HG02840 (cell line): ENCODE measurements around the gene FAM149B1.

Experiments
- ATAC-seq: cut with Tn5 transposase; IDR thresholded peaks from one replicate; pipeline ENCODE4 v1.9.1; 2021; ENCODE audit warnings: mild to moderate bottlenecking, moderate library complexity, moderate number of reproducible peaks; ENCODE audit not compliant: unreplicated experiment, low FRiP score

The FAM149B1 gene

DNA sequence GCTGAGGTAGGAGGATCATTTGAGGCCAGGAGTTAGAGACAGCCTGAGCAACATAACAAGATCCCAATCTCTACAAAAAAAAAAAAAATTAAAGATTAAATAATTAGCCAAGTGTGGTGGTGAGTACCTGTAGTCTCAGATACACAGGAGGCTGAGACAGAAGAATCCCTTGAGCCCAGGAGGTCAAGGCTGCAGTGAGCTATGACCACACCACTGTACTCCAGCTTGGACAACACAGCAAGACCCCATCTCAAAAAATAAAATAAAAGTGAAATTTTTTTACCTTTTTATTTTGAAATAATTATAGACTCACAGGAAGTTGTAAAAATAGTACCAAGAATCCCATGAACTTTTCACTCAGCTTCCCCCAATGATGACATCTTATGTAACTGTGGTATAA is 4.9 kb downstream of the FAM149B1 start:
- ATAC-seq, result no peak

- no peak for ATAC-seq
These were observed 6.4 kb downstream of the FAM149B1 start for GRCh38 chr10:73174148-73174925.

GRCh38 chr10:73182568-73182967 is 14.6 kb downstream of the FAM149B1 start:
- no peak for ATAC-seq

DNA sequence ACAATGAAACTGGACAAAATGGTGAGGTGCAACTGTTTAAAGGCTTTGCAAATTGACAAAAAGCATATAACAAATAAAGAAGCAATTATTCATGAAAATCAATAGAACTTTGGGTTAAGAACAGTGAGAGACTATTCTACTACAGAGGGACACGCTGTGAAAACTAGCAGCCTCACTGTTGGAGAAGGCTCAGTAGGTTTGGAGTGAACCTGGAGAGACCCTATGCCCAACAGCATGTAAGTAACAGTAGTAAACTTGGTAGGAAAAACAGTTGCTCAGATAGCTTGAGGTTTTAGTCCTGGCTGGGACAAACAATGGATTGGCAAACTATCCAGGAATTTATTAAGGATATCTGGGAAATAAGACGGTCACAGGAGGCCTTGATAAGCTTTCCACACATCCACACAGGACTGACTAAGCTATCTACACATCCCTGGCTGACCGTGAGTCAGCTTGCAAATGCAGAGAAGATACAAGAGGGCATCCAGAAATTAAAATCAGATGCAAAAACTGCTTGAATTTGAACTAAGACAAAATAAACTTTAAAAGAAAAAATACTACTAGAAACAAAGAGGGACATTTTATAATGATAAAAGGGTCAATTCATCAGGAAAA is 15.9 kb downstream of the FAM149B1 start:
- no peak for ATAC-seq

DNA sequence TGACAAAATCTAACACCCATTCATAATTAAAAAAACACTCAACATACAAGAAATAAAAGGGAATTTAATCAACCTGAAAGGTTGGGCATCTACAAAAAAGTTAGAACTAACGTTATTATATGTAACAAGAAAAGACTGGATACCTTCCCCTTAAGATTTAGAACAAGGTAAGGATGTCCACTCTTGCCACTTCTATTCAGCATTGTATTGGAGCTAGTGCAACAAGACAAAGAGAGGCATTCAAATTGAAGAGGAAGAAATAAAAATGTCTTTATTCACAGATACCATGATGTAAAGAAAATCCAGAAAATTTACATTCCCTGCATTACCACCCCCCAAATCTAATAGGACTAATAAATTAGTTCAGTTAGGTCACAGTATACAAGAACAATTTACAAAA is 18.3 kb downstream of the FAM149B1 start:
- ATAC-seq, result no peak

GRCh38 chr10:73190188-73190587 is 22.3 kb downstream of the FAM149B1 start:
- ATAC-seq, result no peak

DNA sequence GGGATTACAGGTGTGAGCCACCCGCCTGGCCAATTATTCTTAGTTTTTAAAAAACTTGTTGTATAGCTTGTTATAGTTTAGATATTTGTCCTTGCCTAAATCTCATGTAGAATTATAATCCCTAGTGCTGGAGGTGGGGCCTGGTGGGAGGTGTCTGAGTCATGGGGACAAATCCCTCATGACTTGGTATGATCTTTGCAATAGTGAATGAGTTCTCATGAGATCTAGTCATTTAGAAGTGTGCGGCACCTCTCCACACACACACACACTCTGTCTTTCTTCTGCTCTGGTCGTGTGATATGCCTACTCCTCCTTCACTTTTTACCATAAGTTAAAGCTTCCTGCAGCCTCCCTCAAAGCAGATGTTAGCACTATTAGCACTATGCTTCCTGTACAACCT is 37.2 kb downstream of the FAM149B1 start:
- no peak for ATAC-seq

- no peak for ATAC-seq
These were observed 38.0 kb downstream of the FAM149B1 start for GRCh38 chr10:73205890-73206289.

DNA sequence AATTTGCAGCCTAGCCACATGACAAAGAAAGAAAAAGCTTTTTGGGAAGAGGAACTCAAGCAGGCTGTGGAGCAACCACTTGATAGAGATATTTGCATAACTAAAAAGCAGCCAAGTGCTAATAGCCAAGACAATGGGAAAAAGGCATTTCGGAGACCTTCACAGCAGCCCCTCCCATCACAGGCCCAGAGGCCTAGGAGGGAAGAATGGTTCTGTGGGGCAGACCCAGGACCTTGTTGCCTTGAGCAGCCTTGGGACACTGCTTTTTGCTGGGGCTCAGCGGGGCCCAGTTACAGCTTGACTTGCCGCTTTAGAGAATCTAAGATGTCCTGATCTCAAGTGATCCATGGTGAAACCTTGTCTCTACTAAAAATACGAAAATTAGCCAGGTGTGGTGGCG is 38.5 kb downstream of the FAM149B1 start:
- ATAC-seq, result no peak

- no peak for ATAC-seq
These were observed 40.0 kb downstream of the FAM149B1 start for GRCh38 chr10:73207883-73208282.

- no peak for ATAC-seq
These were observed 41.8 kb downstream of the FAM149B1 start for GRCh38 chr10:73209705-73210104.

DNA sequence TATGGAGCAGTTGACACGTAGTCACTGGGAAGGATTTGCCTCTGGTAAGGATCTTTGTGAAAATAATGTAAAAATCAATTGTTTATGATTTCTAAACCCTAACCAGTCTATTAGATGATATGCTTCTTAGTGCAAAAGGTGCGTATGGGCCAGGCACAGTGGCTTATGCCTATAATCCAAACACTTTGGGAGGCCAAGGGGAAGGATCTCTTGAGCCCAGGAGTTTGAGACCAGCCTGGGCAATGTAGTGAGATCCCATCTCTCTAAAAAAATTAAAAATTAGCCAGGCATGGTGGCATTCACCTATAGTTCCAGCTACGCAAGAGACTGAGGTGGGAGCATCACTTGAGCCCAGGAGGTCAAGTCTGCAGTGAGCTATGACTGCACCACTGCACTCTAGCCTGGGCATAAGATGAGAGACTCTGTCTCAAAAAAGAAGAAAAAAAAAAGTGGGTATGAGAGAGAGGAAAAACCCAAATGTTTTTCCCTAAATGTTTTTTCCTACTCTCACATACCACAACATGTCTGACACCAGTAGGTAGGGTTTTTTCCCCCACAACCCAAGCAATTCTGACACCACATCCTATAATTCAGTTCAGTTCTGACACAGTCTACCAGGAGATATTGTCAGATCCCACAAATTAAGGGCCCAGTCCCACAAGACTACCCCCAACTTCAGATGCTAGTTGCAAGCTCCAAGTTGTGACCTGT is 42.6 kb downstream of the FAM149B1 start:
- ATAC-seq, result no peak

- no peak for ATAC-seq
These were observed 43.3 kb downstream of the FAM149B1 start for GRCh38 chr10:73211106-73211811.

DNA sequence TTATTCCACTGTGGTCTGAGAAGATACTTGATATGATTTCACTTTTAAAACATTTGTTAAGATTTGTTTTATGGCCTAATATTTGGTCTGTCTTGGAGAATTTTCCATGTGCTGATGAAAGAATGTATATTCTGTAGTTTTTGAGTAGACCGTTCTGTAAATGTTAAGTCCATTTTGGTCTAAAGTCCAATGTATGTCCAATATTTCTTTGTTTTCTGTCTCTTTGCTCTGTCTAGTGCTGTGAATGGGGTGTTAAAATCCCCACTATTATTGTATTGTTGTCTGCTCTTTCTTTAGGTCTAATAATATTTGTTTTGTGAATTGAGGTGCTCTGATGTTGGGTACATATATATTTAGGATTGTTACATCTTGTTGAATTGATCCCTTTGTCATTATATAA is 47.8 kb downstream of the FAM149B1 start:
- no peak for ATAC-seq

DNA sequence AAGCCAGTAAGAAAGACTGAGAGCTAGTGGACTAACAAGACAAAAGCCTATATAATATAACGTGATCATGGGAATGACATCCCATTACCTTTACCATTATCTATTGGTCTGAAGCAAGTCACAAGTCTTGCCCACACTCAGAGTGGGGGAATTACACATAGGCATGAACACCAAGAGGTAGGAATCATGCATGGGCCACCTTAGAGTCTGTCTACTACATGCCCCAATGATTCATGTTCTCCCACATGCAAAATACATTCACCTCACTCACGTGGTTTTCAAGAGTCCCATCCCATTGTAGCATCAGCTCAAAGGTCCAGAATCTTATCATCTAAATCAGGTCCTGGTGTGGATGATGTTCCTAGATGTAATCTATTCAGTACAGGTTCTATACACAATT is 49.7 kb downstream of the FAM149B1 start:
- no peak for ATAC-seq

DNA sequence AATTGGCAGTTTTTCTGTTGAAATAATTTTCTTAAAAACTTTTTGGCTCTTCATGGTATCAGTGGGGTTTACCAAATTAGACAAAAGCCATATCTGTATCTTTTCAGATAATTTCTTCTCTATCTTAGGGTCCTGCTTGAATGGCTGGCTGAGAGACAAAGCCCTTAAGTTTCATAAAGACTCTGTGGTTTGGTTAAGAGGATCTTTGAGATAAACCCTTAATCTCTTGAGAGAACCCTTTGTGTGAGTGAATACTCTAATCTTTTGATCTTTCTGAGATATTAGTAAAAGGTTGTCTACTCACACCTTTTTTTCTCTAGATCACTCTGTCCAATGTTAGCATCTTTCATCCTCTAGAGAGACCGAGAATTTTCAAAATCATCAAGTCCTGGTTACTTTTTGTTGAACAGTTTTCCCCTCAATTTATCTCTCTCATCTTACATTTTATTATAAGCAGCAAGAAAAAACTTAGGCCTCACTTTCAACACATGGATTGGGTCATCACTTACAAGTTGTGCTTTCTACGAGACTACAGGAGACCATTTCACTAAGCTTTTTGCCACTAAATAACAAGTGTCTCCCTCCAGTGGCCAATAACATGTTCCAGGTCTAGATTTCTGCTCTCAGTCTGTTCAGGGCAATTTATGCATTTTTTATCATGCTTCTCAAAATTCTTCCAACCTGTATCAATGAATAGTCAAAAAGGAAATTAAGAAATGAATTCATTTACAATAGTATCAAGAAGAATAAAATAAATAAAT is 50.7 kb downstream of the FAM149B1 start:
- ATAC-seq, result no peak

- ATAC-seq, result no peak
These were observed 51.5 kb downstream of the FAM149B1 start for GRCh38 chr10:73219384-73219783.

DNA sequence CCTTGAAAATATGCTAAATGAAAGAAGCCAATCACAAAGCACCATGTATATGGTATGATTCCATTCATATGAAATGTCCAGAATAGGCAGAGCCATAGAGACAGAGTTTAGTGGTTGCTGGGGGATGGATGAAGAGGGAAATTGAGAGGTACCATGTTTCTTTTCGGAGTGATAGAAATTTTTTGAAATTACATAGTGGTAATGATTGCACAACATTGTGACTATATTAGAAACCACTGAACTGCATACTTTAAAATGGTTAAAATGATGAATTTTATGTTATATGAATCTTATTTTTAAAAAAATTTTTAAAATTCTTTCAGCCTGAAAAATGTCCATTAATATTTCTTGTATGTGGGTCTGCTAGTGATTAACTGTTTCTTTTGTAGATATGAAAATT is 53.1 kb downstream of the FAM149B1 start:
- ATAC-seq, result no peak

- ATAC-seq, result no peak
These were observed 57.6 kb downstream of the FAM149B1 start for GRCh38 chr10:73225518-73225917.

GRCh38 chr10:73226663-73227062 is 58.7 kb downstream of the FAM149B1 start:
- no peak for ATAC-seq
